AG10803 (cell line): ENCODE measurements around the gene DPEP2.

Source experiments
- DNase-seq: peaks from one replicate; pipeline ENCODE4 v3.0.0; 2010; ENCODE audit warnings: low read depth
- H3K4me3 ChIP-seq: 2 replicates; pipeline ENCODE4 v1.5.1; 2011; ENCODE audit warnings: mild to moderate bottlenecking, low read length, control low read depth
- TF ChIP-seq, protein P1 (sequence below): conservative IDR thresholded peaks from 2 replicates; pipeline ENCODE4 v1.5.1; 2011; ENCODE audit warnings: mild to moderate bottlenecking, low read length, control low read depth, inconsistent platforms

The DPEP2 gene

GRCh38 chr16:67951485-67951884 lies 47.8 kb downstream of the DPEP2 start:
- no peak for DNase-seq
- no peak overlapping the region for H3K4me3 ChIP-seq
- TF ChIP-seq, protein P1, sequence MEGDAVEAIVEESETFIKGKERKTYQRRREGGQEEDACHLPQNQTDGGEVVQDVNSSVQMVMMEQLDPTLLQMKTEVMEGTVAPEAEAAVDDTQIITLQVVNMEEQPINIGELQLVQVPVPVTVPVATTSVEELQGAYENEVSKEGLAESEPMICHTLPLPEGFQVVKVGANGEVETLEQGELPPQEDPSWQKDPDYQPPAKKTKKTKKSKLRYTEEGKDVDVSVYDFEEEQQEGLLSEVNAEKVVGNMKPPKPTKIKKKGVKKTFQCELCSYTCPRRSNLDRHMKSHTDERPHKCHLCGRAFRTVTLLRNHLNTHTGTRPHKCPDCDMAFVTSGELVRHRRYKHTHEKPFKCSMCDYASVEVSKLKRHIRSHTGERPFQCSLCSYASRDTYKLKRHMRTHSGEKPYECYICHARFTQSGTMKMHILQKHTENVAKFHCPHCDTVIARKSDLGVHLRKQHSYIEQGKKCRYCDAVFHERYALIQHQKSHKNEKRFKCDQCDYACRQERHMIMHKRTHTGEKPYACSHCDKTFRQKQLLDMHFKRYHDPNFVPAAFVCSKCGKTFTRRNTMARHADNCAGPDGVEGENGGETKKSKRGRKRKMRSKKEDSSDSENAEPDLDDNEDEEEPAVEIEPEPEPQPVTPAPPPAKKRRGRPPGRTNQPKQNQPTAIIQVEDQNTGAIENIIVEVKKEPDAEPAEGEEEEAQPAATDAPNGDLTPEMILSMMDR: no peak

GRCh38 chr16:67950335-67950843 lies 48.9 kb downstream of the DPEP2 start:
- H3K4me3 ChIP-seq: no peak overlapping the region
- DNase-seq: no peak
- TF ChIP-seq, protein P1: no peak

GRCh38 chr16:67949645-67950044 lies 49.6 kb downstream of the DPEP2 start:
- TF ChIP-seq, protein P1: no peak
- H3K4me3 ChIP-seq: no peak overlapping the region
- no peak for DNase-seq

DNA sequence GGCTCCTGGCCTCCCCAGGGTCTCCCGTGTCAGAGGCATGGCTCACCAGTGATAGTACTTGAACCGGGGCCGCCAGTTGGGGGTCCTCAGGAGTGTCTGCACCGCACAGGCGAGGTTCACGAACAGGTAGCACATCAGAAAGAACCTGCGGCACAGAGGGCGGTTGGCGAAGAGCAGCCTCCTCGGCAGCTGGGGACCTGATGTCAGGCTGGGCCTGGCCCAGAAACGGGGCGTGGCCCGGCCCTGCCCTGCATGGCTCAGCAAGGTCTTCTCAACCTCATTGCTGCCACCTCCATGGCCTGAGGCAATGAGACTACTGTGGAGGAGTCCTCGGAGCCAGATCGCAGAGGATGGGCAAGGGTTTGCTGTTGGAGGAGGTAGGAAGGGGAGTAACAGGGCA lies 51.3 kb downstream of the DPEP2 start:
- DNase-seq: no peak
- no peak overlapping the region for H3K4me3 ChIP-seq
- TF ChIP-seq, protein P1: no peak

- DNase-seq: no peak
- TF ChIP-seq, protein P1: no peak
- no peak overlapping the region for H3K4me3 ChIP-seq
These were observed 52.2 kb downstream of the DPEP2 start for GRCh38 chr16:67946966-67947558.

DNA sequence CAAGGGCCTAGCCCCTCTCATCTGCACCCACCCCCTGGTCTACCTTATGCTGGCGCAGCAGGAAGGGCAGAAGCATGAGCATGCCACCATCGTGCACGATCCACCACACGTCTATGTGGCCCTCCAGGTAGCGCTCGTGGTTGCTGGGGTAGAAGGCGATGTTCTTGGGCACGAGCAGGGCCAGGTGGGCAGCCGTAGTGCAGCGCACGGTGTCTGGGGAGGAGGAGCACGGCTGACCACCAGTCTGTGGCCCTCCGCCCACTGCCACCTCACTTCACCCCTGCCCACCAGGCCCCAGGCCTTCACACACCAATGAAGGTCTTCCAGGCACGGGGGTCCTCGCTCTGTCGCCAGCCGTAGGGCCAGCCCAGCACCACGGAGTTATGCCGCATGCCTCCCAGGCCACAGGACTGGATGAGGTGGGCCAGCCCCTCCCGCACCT lies 53.1 kb downstream of the DPEP2 start:
- TF ChIP-seq, protein P1: no peak
- DNase-seq: no peak
- no peak overlapping the region for H3K4me3 ChIP-seq

DNA sequence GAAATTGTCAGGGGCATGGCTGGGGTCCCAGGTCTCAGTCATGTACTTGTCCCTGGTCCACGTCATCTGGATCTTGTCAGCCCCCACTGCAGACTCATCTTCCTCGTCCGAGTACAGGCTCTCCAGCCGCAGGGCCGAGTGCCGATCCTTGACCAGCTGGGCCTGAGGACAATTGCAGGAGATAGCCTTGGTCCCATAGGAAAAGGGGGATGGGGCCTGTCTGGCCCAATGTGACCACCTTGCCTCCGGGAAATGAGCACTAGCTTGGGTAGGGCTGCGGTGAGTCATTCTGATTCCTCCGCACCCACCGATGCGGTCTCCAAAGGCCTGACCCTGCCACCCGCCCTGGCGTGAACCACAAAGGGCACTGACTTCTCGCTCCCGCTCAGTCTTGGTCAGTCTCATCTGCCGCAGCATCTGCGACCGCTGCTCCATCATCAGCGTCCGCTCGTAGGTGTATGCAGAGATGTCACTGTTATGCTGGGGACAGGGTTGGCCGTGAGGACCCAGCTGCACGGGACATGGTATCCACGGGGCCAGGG lies 53.8 kb downstream of the DPEP2 start:
- DNase-seq: no peak
- TF ChIP-seq, protein P1: no peak
- H3K4me3 ChIP-seq: no peak overlapping the region
